HG02938 (cell line): Measurements from ENCODE around the gene CEP72.

Experiments used
- ATAC-seq: cut with Tn5 transposase; IDR thresholded peaks from one replicate; pipeline ENCODE4 v1.9.1; 2021; ENCODE audit warnings: mild to moderate bottlenecking, moderate library complexity; ENCODE audit not compliant: unreplicated experiment

The CEP72 gene

GRCh38 chr5:652023-652515 is 39.9 kb downstream of the CEP72 start:
- ATAC-seq: no peak

- no peak for ATAC-seq
These were observed 40.7 kb downstream of the CEP72 start for GRCh38 chr5:652773-653350.

- ATAC-seq: no peak
These were observed 42.1 kb downstream of the CEP72 start for GRCh38 chr5:654071-654778.

GRCh38 chr5:655406-655805 is 43.3 kb downstream of the CEP72 start:
- ATAC-seq: no peak

- ATAC-seq: no peak
These were observed 45.4 kb downstream of the CEP72 start for GRCh38 chr5:657570-657969.

- ATAC-seq: no peak
These were observed 46.0 kb downstream of the CEP72 start for GRCh38 chr5:658103-658502.

- ATAC-seq: no peak
These were observed 47.5 kb downstream of the CEP72 start for GRCh38 chr5:659496-660263.

- no peak for ATAC-seq
These were observed 48.4 kb downstream of the CEP72 start for GRCh38 chr5:660491-661030.

GRCh38 chr5:661891-662750 is 50.0 kb downstream of the CEP72 start:
- no peak for ATAC-seq

GRCh38 chr5:662751-663435 is 50.8 kb downstream of the CEP72 start:
- no peak for ATAC-seq

GRCh38 chr5:663436-664342 is 51.5 kb downstream of the CEP72 start:
- no peak for ATAC-seq

- no peak for ATAC-seq
These were observed 52.3 kb downstream of the CEP72 start for GRCh38 chr5:664343-664993.

- ATAC-seq: no peak
These were observed 52.8 kb downstream of the CEP72 start for GRCh38 chr5:664994-665360.

- no peak for ATAC-seq
These were observed 53.4 kb downstream of the CEP72 start for GRCh38 chr5:665541-665955.

GRCh38 chr5:665956-666711 is 54.0 kb downstream of the CEP72 start:
- no peak for ATAC-seq

GRCh38 chr5:666816-667498 is 54.8 kb downstream of the CEP72 start:
- no peak for ATAC-seq

- no peak for ATAC-seq
These were observed 56.3 kb downstream of the CEP72 start for GRCh38 chr5:668283-668995.
